ENCODE data around the gene SLC16A14. TPM values are rescaled to one million over a fixed set of nuclear protein-coding genes. Genes with fewer than 3 reads are reported as not detected.

Gene SLC16A14
- total RNA-seq, 1 experiment from 2014 or later = 7.9 TPM

DNA sequence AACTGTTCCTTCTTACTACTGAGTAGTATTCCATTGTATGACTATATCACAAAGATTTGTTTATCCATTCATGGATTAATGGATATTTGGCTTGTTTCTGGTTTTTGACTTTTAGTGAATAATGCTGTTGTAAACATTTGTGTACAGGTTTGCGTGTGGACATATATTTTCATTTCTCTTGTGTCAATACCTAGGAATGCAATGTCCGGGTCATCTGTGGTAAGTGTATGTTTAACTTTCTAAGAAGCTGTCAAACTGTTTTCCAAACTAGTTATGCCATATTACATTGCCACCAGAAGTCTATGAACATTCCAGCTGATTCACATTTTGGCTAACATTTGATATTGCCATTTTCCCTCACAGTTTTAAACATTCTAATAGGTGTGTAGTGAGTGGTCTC, 29.1 kb upstream of the SLC16A14 start:
- no peak overlapping the region for H3K27ac ChIP-seq (ENCODE audit: low read depth, low read length)
- intact Hi-C loops (cut with micrococcal nuclease) = no loop called here
- H3K4me3 ChIP-seq (replicated peaks in 1 of 2; ENCODE audit: low read depth in 1 of 2, low read length in 2 of 2) = no peak overlapping the region
- DNase-seq (ENCODE audit: low read depth, low spot score) (no peak), ATAC-seq (no peak)
- no peak overlapping the region for H2AFZ ChIP-seq (ENCODE audit: low read depth, low read length, poor library complexity, severe bottlenecking)
- H3K27me3 ChIP-seq (ENCODE audit: insufficient read depth, low read length) = no peaks in the 10 kb centered on the region
- ChIA-PET RAD21 (ENCODE audit: low non-redundant PET in 1 of 2, low total read pairs in 2 of 2, uncharacterized antibody in 2 of 2, unreplicated experiment in 2 of 2) (no interaction called here), CTCF (interaction anchor here (2.6 kb wide), 1 partner anchor 30 kb away, joined by 8 read pairs; the partner anchor contains the start of gene SLC16A14), POLR2A (no interaction called here)
- no peaks in the 10 kb centered on the region for H3K36me3 ChIP-seq (ENCODE audit: control insufficient read depth in 1 of 2, insufficient read depth in 2 of 2, low read length in 2 of 2)
- H3K4me1 ChIP-seq (ENCODE audit: control insufficient read depth in 1 of 2, insufficient read depth in 2 of 2, low read length in 2 of 2) = no peaks in the 10 kb centered on the region
- H3K9me2 ChIP-seq (ENCODE audit: insufficient read depth) = no peaks in the 10 kb centered on the region
- TF ChIP-seq, protein P1, sequence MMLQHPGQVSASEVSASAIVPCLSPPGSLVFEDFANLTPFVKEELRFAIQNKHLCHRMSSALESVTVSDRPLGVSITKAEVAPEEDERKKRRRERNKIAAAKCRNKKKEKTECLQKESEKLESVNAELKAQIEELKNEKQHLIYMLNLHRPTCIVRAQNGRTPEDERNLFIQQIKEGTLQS (IDR thresholded peaks at IDR 0.05) = no peak
- TF ChIP-seq SP1 (IDR thresholded peaks at IDR 0.05; ENCODE audit: low read depth) (no peak), POLR2A (IDR thresholded peaks at IDR 0.05; ENCODE audit: borderline replicate concordance, extremely low read depth, insufficient read depth, insufficient read length) (no peak), EZH2phosphoT487 (IDR thresholded peaks at IDR 0.05; ENCODE audit: borderline replicate concordance) (no peak), ZFX (IDR thresholded peaks at IDR 0.05) (no peak), CEBPB (IDR thresholded peaks at IDR 0.05; ENCODE audit: low read depth) (no peak), EZH2 (IDR thresholded peaks at IDR 0.05) (no peak)
- TF ChIP-seq, protein P2, sequence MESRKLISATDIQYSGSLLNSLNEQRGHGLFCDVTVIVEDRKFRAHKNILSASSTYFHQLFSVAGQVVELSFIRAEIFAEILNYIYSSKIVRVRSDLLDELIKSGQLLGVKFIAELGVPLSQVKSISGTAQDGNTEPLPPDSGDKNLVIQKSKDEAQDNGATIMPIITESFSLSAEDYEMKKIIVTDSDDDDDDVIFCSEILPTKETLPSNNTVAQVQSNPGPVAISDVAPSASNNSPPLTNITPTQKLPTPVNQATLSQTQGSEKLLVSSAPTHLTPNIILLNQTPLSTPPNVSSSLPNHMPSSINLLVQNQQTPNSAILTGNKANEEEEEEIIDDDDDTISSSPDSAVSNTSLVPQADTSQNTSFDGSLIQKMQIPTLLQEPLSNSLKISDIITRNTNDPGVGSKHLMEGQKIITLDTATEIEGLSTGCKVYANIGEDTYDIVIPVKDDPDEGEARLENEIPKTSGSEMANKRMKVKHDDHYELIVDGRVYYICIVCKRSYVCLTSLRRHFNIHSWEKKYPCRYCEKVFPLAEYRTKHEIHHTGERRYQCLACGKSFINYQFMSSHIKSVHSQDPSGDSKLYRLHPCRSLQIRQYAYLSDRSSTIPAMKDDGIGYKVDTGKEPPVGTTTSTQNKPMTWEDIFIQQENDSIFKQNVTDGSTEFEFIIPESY (IDR thresholded peaks at IDR 0.05; ENCODE audit: extremely low read depth, insufficient replicate concordance, low read length) = no peak
- H3K9ac ChIP-seq (ENCODE audit: low read length) = no peak overlapping the region
- no peaks in the 10 kb centered on the region for H4K20me1 ChIP-seq (ENCODE audit: insufficient read depth)
- no peak overlapping the region for H3K4me2 ChIP-seq (ENCODE audit: low read length)
- no peaks in the 10 kb centered on the region for H3K9me3 ChIP-seq (ENCODE audit: control insufficient read depth in 1 of 2, insufficient read depth in 1 of 2, low read depth in 1 of 2, low read length in 2 of 2)
- H3K79me2 ChIP-seq (ENCODE audit: insufficient read depth, low read length) = no peaks in the 10 kb centered on the region
- no TSS peak for BruUV-seq (replicated peaks)

DNA sequence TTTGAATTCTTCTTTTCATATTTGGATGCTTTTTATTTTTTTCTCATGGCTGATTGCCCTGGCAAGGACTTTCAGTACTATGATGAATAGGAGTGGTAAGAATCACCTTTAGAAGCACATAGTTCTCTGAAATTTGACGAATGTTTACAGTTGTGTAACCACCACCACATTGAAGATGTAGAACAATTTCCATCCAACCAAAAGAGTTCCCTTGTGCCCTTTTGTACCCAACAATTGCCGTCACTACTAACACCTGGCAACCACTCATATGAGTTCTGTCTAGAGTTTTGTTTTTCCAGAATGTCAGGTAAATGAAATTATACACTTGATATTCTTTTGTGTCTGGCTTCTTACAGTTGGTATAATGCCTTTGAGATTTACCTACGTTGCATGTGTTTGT, 28.7 kb upstream of the SLC16A14 start:
- ChIA-PET CTCF (no interaction called here), POLR2A (no interaction called here), RAD21 (ENCODE audit: low non-redundant PET in 1 of 2, low total read pairs in 2 of 2, uncharacterized antibody in 2 of 2, unreplicated experiment in 2 of 2) (no interaction called here)
- no peaks in the 10 kb centered on the region for H3K27me3 ChIP-seq (ENCODE audit: insufficient read depth, low read length)
- no peaks in the 10 kb centered on the region for H3K36me3 ChIP-seq (ENCODE audit: control insufficient read depth in 1 of 2, insufficient read depth in 2 of 2, low read length in 2 of 2)
- H3K79me2 ChIP-seq (ENCODE audit: insufficient read depth, low read length) = no peaks in the 10 kb centered on the region
- H3K4me3 ChIP-seq (replicated peaks in 1 of 2; ENCODE audit: low read depth in 1 of 2, low read length in 2 of 2) = no peak overlapping the region
- no peaks in the 10 kb centered on the region for H3K9me3 ChIP-seq (ENCODE audit: control insufficient read depth in 1 of 2, insufficient read depth in 1 of 2, low read depth in 1 of 2, low read length in 2 of 2)
- no peaks in the 10 kb centered on the region for H3K9me2 ChIP-seq (ENCODE audit: insufficient read depth)
- no peak overlapping the region for H3K27ac ChIP-seq (ENCODE audit: low read depth, low read length)
- H3K4me1 ChIP-seq (ENCODE audit: control insufficient read depth in 1 of 2, insufficient read depth in 2 of 2, low read length in 2 of 2) = no peaks in the 10 kb centered on the region
- BruUV-seq (replicated peaks) = no TSS peak
- DNase-seq (ENCODE audit: low read depth, low spot score) (no peak), ATAC-seq (no peak)
- no peak overlapping the region for H2AFZ ChIP-seq (ENCODE audit: low read depth, low read length, poor library complexity, severe bottlenecking)
- no peak overlapping the region for H3K4me2 ChIP-seq (ENCODE audit: low read length)
- H4K20me1 ChIP-seq (ENCODE audit: insufficient read depth) = no peaks in the 10 kb centered on the region
- intact Hi-C loops (cut with micrococcal nuclease) = no loop called here
- H3K9ac ChIP-seq (ENCODE audit: low read length) = no peak overlapping the region
- no peak for TF ChIP-seq FOSL1 (IDR thresholded peaks at IDR 0.05; ENCODE audit: low read depth)
- TF ChIP-seq, protein P3, sequence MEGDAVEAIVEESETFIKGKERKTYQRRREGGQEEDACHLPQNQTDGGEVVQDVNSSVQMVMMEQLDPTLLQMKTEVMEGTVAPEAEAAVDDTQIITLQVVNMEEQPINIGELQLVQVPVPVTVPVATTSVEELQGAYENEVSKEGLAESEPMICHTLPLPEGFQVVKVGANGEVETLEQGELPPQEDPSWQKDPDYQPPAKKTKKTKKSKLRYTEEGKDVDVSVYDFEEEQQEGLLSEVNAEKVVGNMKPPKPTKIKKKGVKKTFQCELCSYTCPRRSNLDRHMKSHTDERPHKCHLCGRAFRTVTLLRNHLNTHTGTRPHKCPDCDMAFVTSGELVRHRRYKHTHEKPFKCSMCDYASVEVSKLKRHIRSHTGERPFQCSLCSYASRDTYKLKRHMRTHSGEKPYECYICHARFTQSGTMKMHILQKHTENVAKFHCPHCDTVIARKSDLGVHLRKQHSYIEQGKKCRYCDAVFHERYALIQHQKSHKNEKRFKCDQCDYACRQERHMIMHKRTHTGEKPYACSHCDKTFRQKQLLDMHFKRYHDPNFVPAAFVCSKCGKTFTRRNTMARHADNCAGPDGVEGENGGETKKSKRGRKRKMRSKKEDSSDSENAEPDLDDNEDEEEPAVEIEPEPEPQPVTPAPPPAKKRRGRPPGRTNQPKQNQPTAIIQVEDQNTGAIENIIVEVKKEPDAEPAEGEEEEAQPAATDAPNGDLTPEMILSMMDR (IDR thresholded peaks at IDR 0.05 in 2 of 3, conservative IDR thresholded peaks at IDR 0.05 in 1 of 3; ENCODE audit: borderline replicate concordance in 1 of 3, insufficient read depth in 1 of 3, low read depth in 2 of 3, low read length in 2 of 3) = no peak
- TF ChIP-seq, protein P4, sequence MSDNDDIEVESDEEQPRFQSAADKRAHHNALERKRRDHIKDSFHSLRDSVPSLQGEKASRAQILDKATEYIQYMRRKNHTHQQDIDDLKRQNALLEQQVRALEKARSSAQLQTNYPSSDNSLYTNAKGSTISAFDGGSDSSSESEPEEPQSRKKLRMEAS (IDR thresholded peaks at IDR 0.05) = no peak
- TF ChIP-seq, protein P1 (IDR thresholded peaks at IDR 0.05) = no peak
- TF ChIP-seq CBX3 (IDR thresholded peaks at IDR 0.05; ENCODE audit: low read depth) = no peak
- no peak for TF ChIP-seq SP1 (IDR thresholded peaks at IDR 0.05; ENCODE audit: low read depth)
- no peak for TF ChIP-seq SRF (IDR thresholded peaks at IDR 0.05; ENCODE audit: low read depth)
- TF ChIP-seq EGR1 (IDR thresholded peaks at IDR 0.05; ENCODE audit: low read depth) = no peak
- TF ChIP-seq CEBPB (IDR thresholded peaks at IDR 0.05; ENCODE audit: low read depth) = no peak

Data from HCT116 (cell line).